Mesendoderm (in vitro differentiated cells): ENCODE results near the gene SH3RF1.

Source experiments
- DNase-seq: peaks from one replicate; pipeline ENCODE4 v3.0.0; 2013
- H2AK5ac ChIP-seq: 2 replicates; pipeline ENCODE4 v1.6.1; 2013; ENCODE audit warnings: low read length, inconsistent platforms
- H2BK120ac ChIP-seq: 2 replicates; pipeline ENCODE4 v1.6.1; 2013; ENCODE audit warnings: low read depth, mild to moderate bottlenecking, low read length, moderate library complexity, mixed read lengths
- H2BK15ac ChIP-seq: replicated peaks from 2 replicates; pipeline ENCODE4 v1.6.1; 2013; ENCODE audit warnings: low read depth, mild to moderate bottlenecking, moderate library complexity
- H2BK5ac ChIP-seq: 2 replicates; pipeline ENCODE4 v1.6.1; 2013; ENCODE audit warnings: low read length, inconsistent platforms
- H3K18ac ChIP-seq: 2 replicates; pipeline ENCODE4 v1.6.1; 2013; ENCODE audit warnings: mild to moderate bottlenecking, low read length, mixed read lengths
- H3K23ac ChIP-seq: one replicate; pipeline ENCODE4 v1.6.1; 2013; ENCODE audit warnings: low read length
- H3K27ac ChIP-seq: 2 replicates; pipeline ENCODE4 v1.5.1; 2013; ENCODE audit warnings: low read depth, mild to moderate bottlenecking, inconsistent platforms, low read length, moderate library complexity
- H3K27me3 ChIP-seq: 2 replicates; pipeline ENCODE4 v1.6.1; 2013; ENCODE audit warnings: low read length, control low read depth, mild to moderate bottlenecking, inconsistent platforms; ENCODE audit not compliant: insufficient read depth, poor library complexity
- H3K36me3 ChIP-seq: 2 replicates; pipeline ENCODE4 v1.6.1; 2013; ENCODE audit warnings: low read length, inconsistent platforms; ENCODE audit not compliant: control insufficient read depth, insufficient read depth
- H3K4ac ChIP-seq: one replicate; pipeline ENCODE4 v1.6.1; 2013; ENCODE audit warnings: low read depth, mild to moderate bottlenecking, low read length, moderate library complexity
- H3K4me1 ChIP-seq: 2 replicates; pipeline ENCODE4 v1.6.1; 2013; ENCODE audit warnings: low read depth, low read length, inconsistent platforms; ENCODE audit not compliant: control insufficient read depth
- H3K4me2 ChIP-seq: 2 replicates; pipeline ENCODE4 v1.6.1; 2013; ENCODE audit warnings: low read length
- H3K4me3 ChIP-seq: 2 replicates; pipeline ENCODE4 v1.5.1; 2013; ENCODE audit warnings: mild to moderate bottlenecking, low read length
- H3K56ac ChIP-seq: one replicate; pipeline ENCODE4 v1.6.1; 2013; ENCODE audit warnings: low read length
- H3K79me1 ChIP-seq: 2 replicates; pipeline ENCODE4 v1.6.1; 2013; ENCODE audit warnings: low read length, inconsistent platforms
- H3K79me2 ChIP-seq: 2 replicates; pipeline ENCODE4 v1.6.1; 2013; ENCODE audit warnings: mild to moderate bottlenecking, low read length; ENCODE audit not compliant: control insufficient read depth, insufficient read depth
- H3K9ac ChIP-seq: 2 replicates; pipeline ENCODE4 v1.6.1; 2013; ENCODE audit warnings: low read length, inconsistent platforms
- H4K5ac ChIP-seq: one replicate; pipeline ENCODE4 v1.6.1; 2013; ENCODE audit warnings: low read length
- H4K8ac ChIP-seq: one replicate; pipeline ENCODE4 v1.6.1; 2013; ENCODE audit warnings: low read depth, mild to moderate bottlenecking, control low read depth, low read length, moderate library complexity
- WGBS: extraction: QIAGEN DNeasy Blood & Tissue Kit; methylation state at CpG from one replicate; pipeline ENCODE4 v1.1.7; 2013; ENCODE audit warnings: low lambda C conversion rate, missing lambda C conversion rate; ENCODE audit not compliant: insufficient coverage; ENCODE audit errors: extremely low coverage; 5-methylcytosine and 5-hydroxymethylcytosine counted together

SH3RF1 gene

DNA sequence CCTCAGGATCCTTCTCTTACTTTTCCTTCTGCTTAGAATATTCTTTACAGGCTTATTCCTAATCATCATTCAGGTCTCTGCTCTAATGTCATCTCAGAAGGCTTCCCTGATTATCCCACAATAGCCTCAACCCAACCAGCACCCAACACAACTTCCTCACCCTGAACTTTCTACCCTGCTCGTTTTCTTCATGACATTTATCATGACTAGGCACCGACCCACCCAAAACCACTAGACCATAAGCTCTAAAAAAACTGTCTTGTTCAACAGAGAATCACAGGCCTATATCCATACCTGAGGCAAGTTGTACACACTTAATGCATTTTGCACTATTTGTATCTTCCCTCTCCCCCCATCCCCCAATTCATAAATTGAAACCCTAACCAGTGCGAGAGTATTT lies 95.3 kb downstream of the SH3RF1 start:
- Histone ChIP-seq H3K4me3 (no peak overlapping the region), H3K4me1 (peaks cover 9% of the 10 kb centered on the region), H4K8ac (no peak overlapping the region), H3K23ac (no peak overlapping the region), H3K27ac (no peak overlapping the region), H4K5ac (no peak overlapping the region), H3K4ac (no peak overlapping the region), H3K9ac (no peak overlapping the region), H3K36me3 (no peaks in the 10 kb centered on the region), H3K56ac (no peak overlapping the region), H2AK5ac (no peak overlapping the region), H3K79me1 (peaks cover 20% of the 10 kb centered on the region), H2BK15ac (no peak overlapping the region), H2BK120ac (no peak overlapping the region), H2BK5ac (no peak overlapping the region), H3K4me2 (no peak overlapping the region), H3K18ac (no peak overlapping the region), H3K27me3 (no peaks in the 10 kb centered on the region), H3K79me2 (peaks cover 8% of the 10 kb centered on the region)
- no peak for DNase-seq
- WGBS: no CpG with 5 or more reads among the region's 3 CpGs

- Histone ChIP-seq H3K4me2 (no peak overlapping the region), H3K27me3 (no peaks in the 10 kb centered on the region), H2AK5ac (no peak overlapping the region), H2BK5ac (no peak overlapping the region), H3K4ac (no peak overlapping the region), H3K79me1 (peaks cover 20% of the 10 kb centered on the region), H3K4me1 (peaks cover 9% of the 10 kb centered on the region), H2BK120ac (no peak overlapping the region), H4K5ac (no peak overlapping the region), H3K4me3 (no peak overlapping the region), H3K27ac (no peak overlapping the region), H4K8ac (no peak overlapping the region), H2BK15ac (no peak overlapping the region), H3K56ac (no peak overlapping the region), H3K79me2 (peaks cover 7% of the 10 kb centered on the region), H3K23ac (no peak overlapping the region), H3K18ac (no peak overlapping the region), H3K36me3 (no peaks in the 10 kb centered on the region), H3K9ac (no peak overlapping the region)
- WGBS: no CpG with 5 or more reads among the region's 4 CpGs
- DNase-seq: peak; percentile 30
Observed at GRCh38 chr4:169175035-169175434, 95.7 kb downstream of the SH3RF1 start.

DNA sequence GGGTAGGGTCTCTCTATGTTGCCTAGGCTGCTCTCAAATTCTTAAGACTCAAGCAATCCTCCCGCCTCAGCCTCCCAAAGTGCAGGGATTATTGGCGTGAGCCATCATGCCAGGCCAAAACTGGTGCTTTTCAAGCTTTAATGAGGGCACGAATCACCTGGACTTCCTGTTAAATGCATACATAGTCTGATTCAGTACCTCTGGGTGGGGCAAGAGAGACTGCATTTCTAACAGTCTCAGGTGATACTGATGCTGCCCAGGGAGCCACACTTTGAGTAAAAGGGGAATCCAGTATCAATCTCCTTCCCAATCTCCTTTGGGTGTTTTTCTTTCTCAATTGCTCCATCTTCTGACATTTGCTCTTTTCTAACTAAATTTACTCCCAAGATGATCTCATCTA lies 96.5 kb downstream of the SH3RF1 start:
- Histone ChIP-seq H3K27ac (no peak overlapping the region), H3K18ac (no peak overlapping the region), H3K4me3 (no peak overlapping the region), H3K4me2 (no peak overlapping the region), H3K79me1 (peaks cover 15% of the 10 kb centered on the region), H3K79me2 (peaks cover 2% of the 10 kb centered on the region), H3K36me3 (no peaks in the 10 kb centered on the region), H3K56ac (no peak overlapping the region), H2BK5ac (no peak overlapping the region), H2AK5ac (no peak overlapping the region), H2BK120ac (no peak overlapping the region), H2BK15ac (no peak overlapping the region), H3K23ac (no peak overlapping the region), H3K4ac (no peak overlapping the region), H3K4me1 (peaks cover 9% of the 10 kb centered on the region), H3K9ac (no peak overlapping the region), H4K5ac (no peak overlapping the region), H3K27me3 (no peaks in the 10 kb centered on the region), H4K8ac (no peak overlapping the region)
- DNase-seq: peak; percentile 15
- WGBS: no CpG with 5 or more reads among the region's 3 CpGs

DNA sequence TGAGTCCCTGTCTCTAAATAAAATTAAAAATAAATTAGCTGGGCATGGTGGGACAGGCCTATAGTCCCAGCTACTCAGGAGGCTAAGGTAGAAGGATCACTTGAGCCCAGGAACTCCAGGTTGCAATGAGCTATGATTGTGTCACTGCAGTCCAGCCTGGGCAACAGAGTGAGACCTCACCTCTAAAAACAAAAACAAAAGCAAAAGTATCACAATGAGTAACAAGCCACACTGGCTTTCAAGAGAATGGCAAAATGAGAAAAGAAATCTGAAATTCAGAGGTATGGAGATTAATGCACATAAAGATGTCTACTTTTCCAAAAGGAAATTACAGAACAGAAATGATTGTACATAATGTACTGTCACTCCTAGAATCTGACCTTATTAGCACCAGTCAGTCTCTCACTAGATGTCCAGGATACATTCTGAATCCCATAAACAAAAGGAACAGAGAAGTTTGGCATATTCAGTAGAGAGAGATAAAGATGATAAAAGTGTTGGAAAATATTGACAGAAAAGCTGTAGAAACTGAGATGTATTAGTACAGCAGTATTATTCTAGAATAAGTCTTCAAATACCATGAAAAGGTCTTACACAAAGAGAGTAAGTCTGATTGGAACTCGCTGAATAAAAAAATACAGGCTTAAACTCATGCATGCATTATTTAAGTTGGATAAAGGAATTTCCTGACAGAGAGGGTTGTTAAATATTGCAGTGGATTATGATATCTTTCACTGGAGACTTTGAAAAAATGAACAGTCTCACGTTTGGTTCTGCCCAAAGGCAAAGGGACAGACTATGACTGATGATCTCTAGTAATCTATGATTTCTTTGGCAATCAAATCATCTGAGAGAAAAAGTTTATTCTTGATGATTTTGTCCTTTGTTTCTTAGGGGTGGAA lies 102.5 kb downstream of the SH3RF1 start:
- H3K18ac ChIP-seq: no peak overlapping the region
- H3K4me1 ChIP-seq: no peaks in the 10 kb centered on the region
- no peak overlapping the region for H3K9ac ChIP-seq
- no peak for DNase-seq
- no peak overlapping the region for H2AK5ac ChIP-seq
- no peak overlapping the region for H4K8ac ChIP-seq
- no peak overlapping the region for H4K5ac ChIP-seq
- H3K27me3 ChIP-seq: no peaks in the 10 kb centered on the region
- H3K36me3 ChIP-seq: no peaks in the 10 kb centered on the region
- H2BK5ac ChIP-seq: no peak overlapping the region
- H3K4me3 ChIP-seq: no peak overlapping the region
- H3K4ac ChIP-seq: no peak overlapping the region
- WGBS: no CpG with 5 or more reads among the region's 2 CpGs
- H3K56ac ChIP-seq: no peak overlapping the region
- H3K27ac ChIP-seq: no peak overlapping the region
- no peak overlapping the region for H2BK120ac ChIP-seq
- H3K79me2 ChIP-seq: no peaks in the 10 kb centered on the region
- H3K4me2 ChIP-seq: no peak overlapping the region
- peaks cover 9% of the 10 kb centered on the region for H3K79me1 ChIP-seq
- H2BK15ac ChIP-seq: no peak overlapping the region
- H3K23ac ChIP-seq: no peak overlapping the region

DNA sequence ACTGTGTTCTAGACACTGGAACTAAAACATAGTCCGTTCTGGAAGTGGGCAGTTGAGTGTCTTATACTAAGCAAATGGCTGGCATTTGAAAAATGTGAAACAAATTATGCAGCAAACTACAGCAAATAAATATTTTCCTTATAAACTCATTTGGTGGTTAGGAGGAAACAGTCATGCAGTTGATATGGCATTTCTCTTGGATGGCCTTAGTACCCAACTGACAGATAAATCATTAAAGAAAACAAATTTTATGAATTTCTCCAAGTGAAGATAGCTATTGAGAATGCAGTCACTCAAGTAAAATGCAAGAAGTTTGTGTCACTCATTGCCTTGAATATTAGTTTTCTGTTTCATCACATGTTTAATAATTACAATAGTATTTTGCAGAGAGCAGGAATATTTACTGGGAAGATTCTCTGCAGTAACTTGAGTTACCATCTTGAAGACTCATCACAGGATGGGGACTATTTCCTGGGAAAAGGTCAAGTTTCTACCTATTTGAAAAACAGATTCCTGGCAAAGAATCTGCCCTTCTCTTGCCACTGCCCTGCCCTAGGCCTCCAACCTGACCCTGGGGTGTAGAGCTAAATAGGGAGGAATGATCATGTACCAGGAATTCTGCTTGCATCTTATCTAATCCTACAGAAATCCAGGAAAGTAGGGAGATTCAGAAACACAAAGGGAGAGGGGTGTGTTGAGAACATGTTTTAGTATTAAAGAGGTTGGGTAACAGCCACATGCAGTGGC lies 105.9 kb downstream of the SH3RF1 start:
- Histone ChIP-seq H2BK120ac (no peak overlapping the region), H3K4me2 (no peak overlapping the region), H3K4ac (no peak overlapping the region), H3K27me3 (no peaks in the 10 kb centered on the region), H3K4me3 (no peak overlapping the region), H3K9ac (no peak overlapping the region), H2AK5ac (no peak overlapping the region), H3K23ac (no peak overlapping the region), H3K79me2 (no peaks in the 10 kb centered on the region), H3K27ac (no peak overlapping the region), H3K18ac (no peak overlapping the region), H2BK5ac (no peak overlapping the region), H4K5ac (no peak overlapping the region), H3K4me1 (no peaks in the 10 kb centered on the region), H3K56ac (no peak overlapping the region), H3K79me1 (peaks cover 8% of the 10 kb centered on the region), H2BK15ac (no peak overlapping the region), H4K8ac (no peak overlapping the region), H3K36me3 (no peaks in the 10 kb centered on the region)
- DNase-seq: peak; percentile 17
- WGBS: no CpG with 5 or more reads among the region's 1 CpG
